ENCODE results near the gene WRNIP1.

DNA sequence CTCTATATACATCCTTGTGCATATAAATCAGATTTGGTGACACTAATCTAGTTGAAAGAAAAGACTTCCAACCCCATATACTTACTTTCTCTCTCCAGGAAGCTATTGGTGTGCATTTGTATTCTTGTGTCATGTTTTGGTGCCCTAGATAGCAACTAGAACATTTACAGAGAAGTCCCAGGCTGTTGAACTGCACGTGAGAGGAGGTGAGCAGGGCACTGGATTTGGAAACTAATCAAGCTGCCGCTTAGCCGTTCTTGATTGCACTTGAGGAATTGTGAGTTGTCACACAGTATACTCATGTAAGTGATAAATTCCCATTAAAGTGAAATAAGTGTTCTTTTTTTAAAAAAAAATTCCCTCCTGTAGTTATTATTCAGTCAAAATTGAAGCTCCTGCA is 7.6 kb downstream of the WRNIP1 start:
- no peak for TF ChIP-seq POLR2A (IDR thresholded peaks at IDR 0.05)
- TF ChIP-seq, protein P1, sequence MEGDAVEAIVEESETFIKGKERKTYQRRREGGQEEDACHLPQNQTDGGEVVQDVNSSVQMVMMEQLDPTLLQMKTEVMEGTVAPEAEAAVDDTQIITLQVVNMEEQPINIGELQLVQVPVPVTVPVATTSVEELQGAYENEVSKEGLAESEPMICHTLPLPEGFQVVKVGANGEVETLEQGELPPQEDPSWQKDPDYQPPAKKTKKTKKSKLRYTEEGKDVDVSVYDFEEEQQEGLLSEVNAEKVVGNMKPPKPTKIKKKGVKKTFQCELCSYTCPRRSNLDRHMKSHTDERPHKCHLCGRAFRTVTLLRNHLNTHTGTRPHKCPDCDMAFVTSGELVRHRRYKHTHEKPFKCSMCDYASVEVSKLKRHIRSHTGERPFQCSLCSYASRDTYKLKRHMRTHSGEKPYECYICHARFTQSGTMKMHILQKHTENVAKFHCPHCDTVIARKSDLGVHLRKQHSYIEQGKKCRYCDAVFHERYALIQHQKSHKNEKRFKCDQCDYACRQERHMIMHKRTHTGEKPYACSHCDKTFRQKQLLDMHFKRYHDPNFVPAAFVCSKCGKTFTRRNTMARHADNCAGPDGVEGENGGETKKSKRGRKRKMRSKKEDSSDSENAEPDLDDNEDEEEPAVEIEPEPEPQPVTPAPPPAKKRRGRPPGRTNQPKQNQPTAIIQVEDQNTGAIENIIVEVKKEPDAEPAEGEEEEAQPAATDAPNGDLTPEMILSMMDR (IDR thresholded peaks at IDR 0.05) = no peak
